ENCODE results near the gene CST4.
"Not testable (repeated sequence)": the region's sequence is repeated elsewhere in the genome, so short reads cannot be mapped to it uniquely, and the experiment has no call there.

- TF ChIP-seq CTCF (IDR thresholded peaks at IDR 0.05 in 8 of 11, conservative IDR thresholded peaks at IDR 0.05 in 3 of 11); POLR2A (IDR thresholded peaks at IDR 0.05); POLR2AphosphoS5 (IDR thresholded peaks at IDR 0.05): not testable (repeated sequence)
Observed at GRCh38 chr20:23635768-23636090, 53.1 kb downstream of the CST4 start.
